GM21381 (cell line): ENCODE results near the gene FEZ2.

Experiments
- ATAC-seq: cut with Tn5 transposase; IDR thresholded peaks from one replicate; pipeline ENCODE4 v1.9.1; 2021; ENCODE audit warnings: mild to moderate bottlenecking, moderate library complexity; ENCODE audit not compliant: unreplicated experiment

Gene FEZ2

GRCh38 chr2:36587556-36587955 is 10.4 kb downstream of the FEZ2 start:
- ATAC-seq, result no peak

GRCh38 chr2:36587101-36587500 is 10.9 kb downstream of the FEZ2 start:
- no peak for ATAC-seq

GRCh38 chr2:36586672-36587071 is 11.3 kb downstream of the FEZ2 start:
- ATAC-seq, result no peak

GRCh38 chr2:36584148-36584794 is 13.7 kb downstream of the FEZ2 start:
- ATAC-seq, result no peak

- ATAC-seq, result no peak
These were observed 15.0 kb downstream of the FEZ2 start for GRCh38 chr2:36582951-36583350.

- no peak for ATAC-seq
These were observed 15.4 kb downstream of the FEZ2 start for GRCh38 chr2:36582538-36582937.

GRCh38 chr2:36579297-36579664 is 18.7 kb downstream of the FEZ2 start:
- ATAC-seq, result no peak

- ATAC-seq, result no peak
These were observed 19.3 kb downstream of the FEZ2 start for GRCh38 chr2:36578343-36579296.

- ATAC-seq, result no peak
These were observed 20.1 kb downstream of the FEZ2 start for GRCh38 chr2:36577884-36578283.

GRCh38 chr2:36574560-36574959 is 23.4 kb downstream of the FEZ2 start:
- ATAC-seq, result no peak

GRCh38 chr2:36573165-36573564 is 24.8 kb downstream of the FEZ2 start:
- no peak for ATAC-seq

- no peak for ATAC-seq
These were observed 25.3 kb downstream of the FEZ2 start for GRCh38 chr2:36572719-36573059.

GRCh38 chr2:36572054-36572718 is 25.8 kb downstream of the FEZ2 start:
- ATAC-seq, result no peak

GRCh38 chr2:36570416-36570815 is 27.6 kb downstream of the FEZ2 start:
- no peak for ATAC-seq

GRCh38 chr2:36569267-36569856 is 28.6 kb downstream of the FEZ2 start:
- no peak for ATAC-seq

GRCh38 chr2:36568516-36569246 is 29.3 kb downstream of the FEZ2 start:
- no peak for ATAC-seq

GRCh38 chr2:36567711-36568408 is 30.1 kb downstream of the FEZ2 start:
- no peak for ATAC-seq

GRCh38 chr2:36566887-36567286 is 31.1 kb downstream of the FEZ2 start:
- no peak for ATAC-seq

- no peak for ATAC-seq
These were observed 32.3 kb downstream of the FEZ2 start for GRCh38 chr2:36565712-36566111.

GRCh38 chr2:36564377-36564930 is 33.5 kb downstream of the FEZ2 start:
- no peak for ATAC-seq
